ENCODE data around the gene SLC16A12. TPM values are rescaled to one million over a fixed set of nuclear protein-coding genes. Genes with fewer than 3 reads are reported as not detected.

SLC16A12 gene, protein sequence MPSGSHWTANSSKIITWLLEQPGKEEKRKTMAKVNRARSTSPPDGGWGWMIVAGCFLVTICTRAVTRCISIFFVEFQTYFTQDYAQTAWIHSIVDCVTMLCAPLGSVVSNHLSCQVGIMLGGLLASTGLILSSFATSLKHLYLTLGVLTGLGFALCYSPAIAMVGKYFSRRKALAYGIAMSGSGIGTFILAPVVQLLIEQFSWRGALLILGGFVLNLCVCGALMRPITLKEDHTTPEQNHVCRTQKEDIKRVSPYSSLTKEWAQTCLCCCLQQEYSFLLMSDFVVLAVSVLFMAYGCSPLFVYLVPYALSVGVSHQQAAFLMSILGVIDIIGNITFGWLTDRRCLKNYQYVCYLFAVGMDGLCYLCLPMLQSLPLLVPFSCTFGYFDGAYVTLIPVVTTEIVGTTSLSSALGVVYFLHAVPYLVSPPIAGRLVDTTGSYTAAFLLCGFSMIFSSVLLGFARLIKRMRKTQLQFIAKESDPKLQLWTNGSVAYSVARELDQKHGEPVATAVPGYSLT
- 0.14 and 0.22 TPM in 2 replicates for total RNA-seq

GRCh38 chr10:89535171-89536012, at the start of gene SLC16A12:
SLC16A12 (minus strand) TSS chr10:89535594; CDS start chr10:89462578, 73,016 bp downstream.

DNA sequence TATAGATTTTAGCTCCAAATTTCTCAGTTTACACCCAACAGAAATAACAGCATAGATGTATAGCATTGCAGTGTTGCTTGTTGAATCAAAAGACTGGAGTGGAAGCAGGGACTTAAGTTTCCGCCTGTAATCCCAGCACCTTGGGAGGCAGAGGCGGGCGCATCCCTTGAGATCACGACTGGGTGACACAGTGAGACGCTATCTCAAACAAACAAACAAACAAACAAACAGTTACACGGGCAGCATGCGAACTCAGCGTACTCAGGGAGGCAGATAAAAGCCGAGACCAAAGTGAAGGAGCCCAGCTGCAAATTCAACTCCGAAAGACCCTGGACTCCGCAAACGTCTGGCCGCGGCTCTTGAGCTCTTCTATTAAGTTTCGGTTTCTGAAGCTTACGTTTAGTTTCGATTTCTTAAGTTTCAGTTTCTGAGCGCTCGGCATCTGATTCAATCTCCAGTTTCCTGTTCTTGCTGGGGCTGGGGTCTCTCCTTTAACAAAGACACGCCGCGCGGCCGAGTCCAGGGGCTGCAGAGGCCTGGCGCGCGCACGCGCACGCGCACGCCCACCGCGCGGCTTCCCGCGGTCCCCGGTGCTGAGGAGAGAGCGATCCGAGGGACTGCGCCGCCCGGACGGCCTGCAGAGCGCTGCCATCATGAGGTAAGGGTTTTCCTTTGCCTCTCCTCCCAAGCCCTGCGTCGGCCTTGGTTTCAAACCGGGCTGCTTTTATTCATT, 121.1 kb downstream of the SLC16A12 start, which contains the start of gene IFIT5:
TSS of gene IFIT5 (plus strand) at position 423 of the 733 bp plus-strand sequence. CDS start at position 654, 231 bp downstream.

GRCh38 chr10:89391907-89392756, 143.3 kb downstream of the SLC16A12 start, which contains the start of gene IFIT1:
IFIT1 (plus strand) TSS chr10:89392623; CDS start chr10:89392713, 90 bp downstream.

Other genes starting within 250 kb of the SLC16A12 start
- 2.7 and 7.4 TPM in 2 replicates for gene IFIT2, start 233.5 kb downstream of the SLC16A12 start, total RNA-seq
- gene IFIT3, start 207.6 kb downstream of the SLC16A12 start, total RNA-seq = 23.9 and 27.8 TPM in 2 replicates
- gene IFIT1B, start 157.5 kb downstream of the SLC16A12 start, total RNA-seq = not detected in 2 replicates
- 11.4 and 12.0 TPM in 2 replicates for gene IFIT1, start 143.0 kb downstream of the SLC16A12 start, total RNA-seq
- 19.7 and 31.8 TPM in 2 replicates for gene IFIT5, start 121.0 kb downstream of the SLC16A12 start, total RNA-seq
- 4.2 and 11.7 TPM in 2 replicates for gene PANK1, start 109.6 kb upstream of the SLC16A12 start, total RNA-seq
- 2.4 and 35.2 TPM in 2 replicates for gene KIF20B, start 166.0 kb upstream of the SLC16A12 start, total RNA-seq